ENCODE results near the gene PTPRN2.

PTPRN2 gene

GRCh38 chr7:158084555-158084954 is 503.1 kb downstream of the PTPRN2 start:
- Mint-ChIP-seq H3K36me3 (ENCODE audit: low read depth) (no peaks in the 10 kb centered on the region), H3K4me3 (no peak overlapping the region), H3K9me3 (peaks cover 33% of the 10 kb centered on the region), H3K4me1 (no peaks in the 10 kb centered on the region), H3K27me3 (ENCODE audit: low read depth, poor library complexity) (peaks cover 4% of the 10 kb centered on the region), H3K27ac (no peak overlapping the region)
- DNase-seq, result no peak
- no peak for TF ChIP-seq CTCF (IDR thresholded peaks at IDR 0.05)

- H3K4me1 Mint-ChIP-seq, result no peaks in the 10 kb centered on the region
- no peak overlapping the region for H3K4me3 Mint-ChIP-seq
- H3K27me3 Mint-ChIP-seq (ENCODE audit: low read depth, poor library complexity), result peaks cover 3% of the 10 kb centered on the region
- no peak for TF ChIP-seq CTCF (IDR thresholded peaks at IDR 0.05)
- peaks cover 30% of the 10 kb centered on the region for H3K9me3 Mint-ChIP-seq
- DNase-seq, result no peak
- H3K36me3 Mint-ChIP-seq (ENCODE audit: low read depth), result no peaks in the 10 kb centered on the region
- H3K27ac Mint-ChIP-seq, result no peak overlapping the region
Observed at GRCh38 chr7:158083526-158084310, 503.9 kb downstream of the PTPRN2 start.

GRCh38 chr7:158082761-158083160 is 504.9 kb downstream of the PTPRN2 start:
- Mint-ChIP-seq H3K4me3 (no peak overlapping the region), H3K27ac (no peak overlapping the region)
- TF ChIP-seq CTCF (IDR thresholded peaks at IDR 0.05), result no peak

GRCh38 chr7:158080899-158081445 is 506.7 kb downstream of the PTPRN2 start:
- no peak overlapping the region for H3K4me3 Mint-ChIP-seq
- H3K36me3 Mint-ChIP-seq (ENCODE audit: low read depth), result no peaks in the 10 kb centered on the region
- H3K27ac Mint-ChIP-seq, result no peak overlapping the region
- H3K9me3 Mint-ChIP-seq, result peaks cover 18% of the 10 kb centered on the region
- no peaks in the 10 kb centered on the region for H3K4me1 Mint-ChIP-seq
- no peak for TF ChIP-seq CTCF (IDR thresholded peaks at IDR 0.05)
- no peak for DNase-seq
- no peaks in the 10 kb centered on the region for H3K27me3 Mint-ChIP-seq (ENCODE audit: low read depth, poor library complexity)

More at GRCh38 chr7:158082761-158083160, 504.9 kb downstream of the PTPRN2 start:
- Mint-ChIP-seq H3K9me3 (peaks cover 30% of the 10 kb centered on the region), H3K4me1 (no peaks in the 10 kb centered on the region), H3K27me3 (ENCODE audit: low read depth, poor library complexity) (peaks cover 3% of the 10 kb centered on the region), H3K36me3 (ENCODE audit: low read depth) (no peaks in the 10 kb centered on the region)
- DNase-seq, result no peak

- no peak for TF ChIP-seq CTCF (IDR thresholded peaks at IDR 0.05)
- H3K9me3 Mint-ChIP-seq, result peaks cover 4% of the 10 kb centered on the region
- no peaks in the 10 kb centered on the region for H3K36me3 Mint-ChIP-seq (ENCODE audit: low read depth)
- H3K27ac Mint-ChIP-seq, result no peak overlapping the region
- no peak overlapping the region for H3K4me3 Mint-ChIP-seq
- DNase-seq, result no peak
- H3K4me1 Mint-ChIP-seq, result no peaks in the 10 kb centered on the region
- no peaks in the 10 kb centered on the region for H3K27me3 Mint-ChIP-seq (ENCODE audit: low read depth, poor library complexity)
Observed at GRCh38 chr7:158077934-158078910, 509.4 kb downstream of the PTPRN2 start.

All from nephron progenitor cell (in vitro differentiated cells).